Activated naive CD4-positive, alpha-beta T cell treated with anti-CD3 and anti-CD28 coated beads, Interleukin-2, amount 50 U/mL, for 24 hours (primary cell): ENCODE data around the gene IGFBPL1.
"Not testable (repeated sequence)": the region's sequence is repeated elsewhere in the genome, so short reads cannot be mapped to it uniquely, and the experiment has no call there.

Source experiments
- H3K27ac Mint-ChIP-seq: one replicate; pipeline ENCODE4 v1.8.0; 2021; ENCODE audit warnings: mild to moderate bottlenecking, mixed read lengths
- H3K27me3 Mint-ChIP-seq: one replicate; pipeline ENCODE4 v1.8.0; 2021; ENCODE audit warnings: mixed read lengths
- H3K36me3 Mint-ChIP-seq: one replicate; pipeline ENCODE4 v1.8.0; 2021; ENCODE audit warnings: mixed read lengths
- H3K4me1 Mint-ChIP-seq: one replicate; pipeline ENCODE4 v1.8.0; 2021; ENCODE audit warnings: mixed read lengths
- H3K4me3 Mint-ChIP-seq: one replicate; pipeline ENCODE4 v1.8.0; 2021; ENCODE audit warnings: mild to moderate bottlenecking, mixed read lengths
- H3K9me3 Mint-ChIP-seq: one replicate; pipeline ENCODE4 v1.8.0; 2021; ENCODE audit warnings: mixed read lengths

Gene IGFBPL1

GRCh38 chr9:38380872-38381534, 43.3 kb downstream of the IGFBPL1 start:
- Mint-ChIP-seq H3K27me3 (peaks cover 1% of the 10 kb centered on the region), H3K4me3 (no peak overlapping the region), H3K4me1 (no peaks in the 10 kb centered on the region), H3K27ac (no peak overlapping the region), H3K36me3 (no peaks in the 10 kb centered on the region), H3K9me3 (peaks cover 5% of the 10 kb centered on the region)

- H3K36me3 Mint-ChIP-seq: no peaks in the 10 kb centered on the region
- H3K4me3 Mint-ChIP-seq: no peak overlapping the region
- peaks cover 5% of the 10 kb centered on the region for H3K9me3 Mint-ChIP-seq
- H3K27ac Mint-ChIP-seq: no peak overlapping the region
- H3K4me1 Mint-ChIP-seq: no peaks in the 10 kb centered on the region
- peaks cover 1% of the 10 kb centered on the region for H3K27me3 Mint-ChIP-seq
Observed at GRCh38 chr9:38380230-38380871, 43.9 kb downstream of the IGFBPL1 start.

GRCh38 chr9:38377336-38378083, 46.7 kb downstream of the IGFBPL1 start:
- H3K4me3 Mint-ChIP-seq, H3K27ac Mint-ChIP-seq, H3K9me3 Mint-ChIP-seq, H3K27me3 Mint-ChIP-seq, H3K36me3 Mint-ChIP-seq, H3K4me1 Mint-ChIP-seq: not testable (repeated sequence)

- Mint-ChIP-seq H3K9me3 (no peaks in the 10 kb centered on the region), H3K27ac (no peak overlapping the region), H3K4me1 (no peaks in the 10 kb centered on the region), H3K36me3 (no peaks in the 10 kb centered on the region), H3K27me3 (no peaks in the 10 kb centered on the region), H3K4me3 (no peak overlapping the region)
Observed at GRCh38 chr9:38376021-38376670, 48.1 kb downstream of the IGFBPL1 start.

GRCh38 chr9:38375572-38375963, 48.7 kb downstream of the IGFBPL1 start:
- Mint-ChIP-seq H3K27ac (no peak overlapping the region), H3K9me3 (no peaks in the 10 kb centered on the region), H3K27me3 (peaks cover 1% of the 10 kb centered on the region), H3K4me3 (no peak overlapping the region), H3K4me1 (no peaks in the 10 kb centered on the region), H3K36me3 (no peaks in the 10 kb centered on the region)

- Mint-ChIP-seq H3K27me3 (peaks cover 1% of the 10 kb centered on the region), H3K27ac (no peak overlapping the region), H3K9me3 (no peaks in the 10 kb centered on the region), H3K36me3 (no peaks in the 10 kb centered on the region), H3K4me1 (no peaks in the 10 kb centered on the region), H3K4me3 (no peak overlapping the region)
Observed at GRCh38 chr9:38374847-38375571, 49.2 kb downstream of the IGFBPL1 start.

- no peaks in the 10 kb centered on the region for H3K9me3 Mint-ChIP-seq
- no peaks in the 10 kb centered on the region for H3K4me1 Mint-ChIP-seq
- no peaks in the 10 kb centered on the region for H3K36me3 Mint-ChIP-seq
- peaks cover 1% of the 10 kb centered on the region for H3K27me3 Mint-ChIP-seq
- H3K27ac Mint-ChIP-seq: no peak overlapping the region
- H3K4me3 Mint-ChIP-seq: no peak overlapping the region
Observed at GRCh38 chr9:38373679-38374078, 50.6 kb downstream of the IGFBPL1 start.

- Mint-ChIP-seq H3K27ac (no peak overlapping the region), H3K4me3 (no peak overlapping the region), H3K36me3 (no peaks in the 10 kb centered on the region), H3K4me1 (no peaks in the 10 kb centered on the region), H3K27me3 (peaks cover 1% of the 10 kb centered on the region), H3K9me3 (no peaks in the 10 kb centered on the region)
Observed at GRCh38 chr9:38372762-38373619, 51.3 kb downstream of the IGFBPL1 start.

GRCh38 chr9:38371495-38371894, 52.8 kb downstream of the IGFBPL1 start:
- H3K27me3 Mint-ChIP-seq: peaks cover 1% of the 10 kb centered on the region
- H3K36me3 Mint-ChIP-seq: no peaks in the 10 kb centered on the region
- H3K27ac Mint-ChIP-seq: no peak overlapping the region
- no peaks in the 10 kb centered on the region for H3K4me1 Mint-ChIP-seq
- H3K4me3 Mint-ChIP-seq: no peak overlapping the region
- H3K9me3 Mint-ChIP-seq: no peaks in the 10 kb centered on the region

GRCh38 chr9:38370176-38370575, 54.1 kb downstream of the IGFBPL1 start:
- Mint-ChIP-seq H3K4me3 (no peak overlapping the region), H3K27ac (no peak overlapping the region), H3K4me1 (no peaks in the 10 kb centered on the region), H3K9me3 (no peaks in the 10 kb centered on the region), H3K36me3 (no peaks in the 10 kb centered on the region), H3K27me3 (peaks cover 1% of the 10 kb centered on the region)

GRCh38 chr9:38368731-38369130, 55.5 kb downstream of the IGFBPL1 start:
- Mint-ChIP-seq H3K4me3 (no peak overlapping the region), H3K9me3 (no peaks in the 10 kb centered on the region), H3K36me3 (no peaks in the 10 kb centered on the region), H3K27me3 (peaks cover 1% of the 10 kb centered on the region), H3K4me1 (no peaks in the 10 kb centered on the region), H3K27ac (no peak overlapping the region)

- peaks cover 4% of the 10 kb centered on the region for H3K4me1 Mint-ChIP-seq
- peaks cover 1% of the 10 kb centered on the region for H3K27me3 Mint-ChIP-seq
- no peaks in the 10 kb centered on the region for H3K9me3 Mint-ChIP-seq
- no peaks in the 10 kb centered on the region for H3K36me3 Mint-ChIP-seq
- H3K4me3 Mint-ChIP-seq: no peak overlapping the region
- no peak overlapping the region for H3K27ac Mint-ChIP-seq
Observed at GRCh38 chr9:38367898-38368297, 56.4 kb downstream of the IGFBPL1 start.

- Mint-ChIP-seq H3K4me1 (peaks cover 6% of the 10 kb centered on the region), H3K4me3 (no peak overlapping the region), H3K9me3 (no peaks in the 10 kb centered on the region), H3K27me3 (no peaks in the 10 kb centered on the region), H3K27ac (no peak overlapping the region), H3K36me3 (no peaks in the 10 kb centered on the region)
Observed at GRCh38 chr9:38363589-38363925, 60.7 kb downstream of the IGFBPL1 start.

- peak overlapping the region; percentile 64 for H3K4me3 Mint-ChIP-seq
- H3K9me3 Mint-ChIP-seq: no peaks in the 10 kb centered on the region
- no peaks in the 10 kb centered on the region for H3K36me3 Mint-ChIP-seq
- H3K27me3 Mint-ChIP-seq: no peaks in the 10 kb centered on the region
- H3K4me1 Mint-ChIP-seq: peaks cover 6% of the 10 kb centered on the region
- H3K27ac Mint-ChIP-seq: no peak overlapping the region
Observed at GRCh38 chr9:38362852-38363588, 61.2 kb downstream of the IGFBPL1 start.
